HepG2 (cell line): ENCODE results near the gene CCDC88C. TPM values are rescaled to one million over a fixed set of nuclear protein-coding genes. Genes with fewer than 3 reads are reported as not detected.

ENCODE experiments used
- ATAC-seq: fragments of 200-7000 bp; cut with Tn5 transposase; 3 replicates; pipeline ENCODE4 v1.9.1; 2020; ENCODE audit warnings: mild to moderate bottlenecking, moderate library complexity
- BruUV-seq: library from RNA; stranded (reverse); fragments of 400-500 nt; replicated peaks from 2 replicates; lab custom pipeline; 2021; lab: Mats Ljungman, UMichigan
- CTCF ChIA-PET: fragments of 300-600 bp; formaldehyde crosslinking; extraction: SDS; loops from one replicate; lab custom pipeline; 2021; ENCODE audit warnings: low total read pairs, inconsistent platforms, low intra/inter-chr PET ratio; lab: Yijun Ruan, JAX
- POLR2A ChIA-PET: fragments of 350-600 bp; sonication (Branson Sonifier 250); formaldehyde crosslinking; loops from one replicate; lab custom pipeline; 2020; ENCODE audit warnings: antibody characterized with exemption, inconsistent platforms; lab: Yijun Ruan, JAX
- DNase-seq: peaks from one replicate; pipeline ENCODE4 v3.0.0-alpha.2; 2015; ENCODE audit warnings: low spot score
- FAIRE-seq: peaks from 3 replicates; lab custom pipeline; 2011; peaks lifted over from hg19 to GRCh38; lab: Jason Lieb, UNC
- H2AFZ ChIP-seq: one replicate; pipeline ENCODE4 v1.6.1; 2011; ENCODE audit warnings: low read length, inconsistent platforms
- H3K27ac ChIP-seq: fragments of 300-600 bp; 3 replicates; pipeline ENCODE4 v1.8.0; 2011; ENCODE audit warnings: mixed run types, mild to moderate bottlenecking, mixed read lengths, low read length, inconsistent platforms; ENCODE audit not compliant: insufficient read depth; ENCODE audit errors: extremely low read length
- H3K27me3 ChIP-seq, 2 experiments: fragments of 200-600 bp in 1 of 2; 2 replicates in 1 of 2; 3 replicates in 1 of 2; pipeline versions ENCODE4 v1.6.0 to v1.8.0; 2011; ENCODE audit warnings: low read length in 2 of 2, mild to moderate bottlenecking in 2 of 2, moderate library complexity in 2 of 2, inconsistent platforms in 1 of 2; ENCODE audit not compliant: insufficient read depth in 2 of 2, control insufficient read depth in 1 of 2
- H3K36me3 ChIP-seq, 2 experiments: fragments of 200-600 bp in 1 of 2; replicated peaks in 1 of 2; 2 replicates in 1 of 2; 3 replicates in 1 of 2; pipeline versions ENCODE4 v1.5.1 to v1.8.0; 2011; ENCODE audit warnings: low read length in 2 of 2, inconsistent platforms in 1 of 2; ENCODE audit not compliant: insufficient read depth in 2 of 2, control insufficient read depth in 1 of 2
- H3K4me1 ChIP-seq: 2 replicates; pipeline ENCODE4 v1.5.1; 2012; ENCODE audit warnings: low read length, inconsistent platforms; ENCODE audit not compliant: insufficient read depth
- H3K4me2 ChIP-seq: 2 replicates; pipeline ENCODE4 v1.6.0; 2011; ENCODE audit warnings: low read depth, low read length, inconsistent platforms
- H3K4me3 ChIP-seq, 3 experiments: fragments of 200-600 bp in 1 of 3; sonication (generic), shearing (Covaris generic) in 1 of 3; replicated peaks in 1 of 3; 2 replicates each; pipeline ENCODE4 v1.5.1; 2011 to 2016; ENCODE audit warnings: low read length in 3 of 3, inconsistent platforms in 2 of 3, low read depth in 2 of 3, mild to moderate bottlenecking in 2 of 3, control low read depth in 1 of 3, mixed read lengths in 1 of 3; ENCODE audit not compliant: insufficient read depth in 1 of 3
- H3K79me2 ChIP-seq: one replicate; pipeline ENCODE4 v1.6.1; 2011; ENCODE audit warnings: low read length, inconsistent platforms; ENCODE audit not compliant: insufficient read depth
- H3K9ac ChIP-seq: 2 replicates; pipeline ENCODE4 v1.6.0; 2011; ENCODE audit warnings: mild to moderate bottlenecking, low read depth, low read length, inconsistent platforms; ENCODE audit not compliant: insufficient read depth
- H3K9me3 ChIP-seq: 2 replicates; pipeline ENCODE4 v1.5.1; 2012; ENCODE audit warnings: mild to moderate bottlenecking, low read length
- H4K20me1 ChIP-seq: 2 replicates; pipeline ENCODE4 v1.6.0; 2011; ENCODE audit warnings: inconsistent platforms, mild to moderate bottlenecking, low read length, moderate library complexity; ENCODE audit not compliant: insufficient read depth
- ATF1 ChIP-seq: IDR thresholded peaks from 2 replicates; pipeline ENCODE4 v1.6.1; 2016; ENCODE audit warnings: mild to moderate bottlenecking, control low read depth
- CBX2 ChIP-seq, 2 experiments: fragments of 200-600 bp in 1 of 2; sonication (generic); formaldehyde crosslinking in 1 of 2; IDR thresholded peaks; 2 replicates each; pipeline versions ENCODE4 v1.7.0 to v1.8.1; 2018 to 2022; ENCODE audit warnings: low read depth in 2 of 2, low read length in 1 of 2, mild to moderate bottlenecking in 1 of 2, missing genetic modification reagents in 1 of 2
- DNMT3B ChIP-seq: conservative IDR thresholded peaks from 2 replicates; pipeline ENCODE4 v1.6.1; 2016; ENCODE audit warnings: missing biosample characterization, control low read depth
- ERF ChIP-seq: IDR thresholded peaks from 2 replicates; pipeline ENCODE4 v1.6.1; 2018; ENCODE audit warnings: missing biosample characterization, missing genetic modification reagents
- GPN1 ChIP-seq: sonication (generic); formaldehyde crosslinking; IDR thresholded peaks from 2 replicates; pipeline ENCODE4 v1.5.1; 2020; ENCODE audit warnings: missing genetic modification reagents, borderline replicate concordance
- HMG20B ChIP-seq: conservative IDR thresholded peaks from 2 replicates; pipeline ENCODE4 v1.6.1; 2016; ENCODE audit warnings: missing genetic modification reagents, missing compliant biosample characterization
- KDM6A ChIP-seq: IDR thresholded peaks from 2 replicates; pipeline ENCODE4 v1.6.1; 2016; ENCODE audit warnings: low read depth
- MAFG ChIP-seq: sonication (generic); formaldehyde crosslinking; IDR thresholded peaks from 2 replicates; pipeline ENCODE4 v1.5.1; 2020; ENCODE audit warnings: mild to moderate bottlenecking, missing genetic modification reagents
- MAX ChIP-seq: IDR thresholded peaks from 2 replicates; pipeline ENCODE4 v1.6.1; 2012; ENCODE audit warnings: inconsistent platforms
- MTF2 ChIP-seq: sonication (generic); formaldehyde crosslinking; IDR thresholded peaks from 2 replicates; pipeline ENCODE4 v1.5.0; 2020; ENCODE audit warnings: missing genetic modification reagents, borderline replicate concordance
- SNAPC4 ChIP-seq: sonication (generic); formaldehyde crosslinking; IDR thresholded peaks from 2 replicates; pipeline ENCODE4 v1.4.0; 2020; ENCODE audit warnings: mild to moderate bottlenecking, missing genetic modification reagents
- SRSF9 ChIP-seq: fragments of 200-400 bp; formaldehyde crosslinking; IDR thresholded peaks from 2 replicates; pipeline ENCODE4 v1.6.1; 2018; ENCODE audit warnings: borderline replicate concordance, mild to moderate bottlenecking, low read depth, low read length; ENCODE audit not compliant: insufficient read depth, poor library complexity, severe bottlenecking
- ZBTB7A ChIP-seq: sonication (generic); formaldehyde crosslinking; IDR thresholded peaks from 2 replicates; pipeline ENCODE4 v1.8.0; 2022; ENCODE audit warnings: mild to moderate bottlenecking, missing genetic modification reagents
- ZFP91 ChIP-seq: sonication (generic); formaldehyde crosslinking; IDR thresholded peaks from 2 replicates; pipeline ENCODE4 v1.9.0; 2022; ENCODE audit warnings: missing genetic modification reagents, mild to moderate bottlenecking, borderline replicate concordance
- ZNF451 ChIP-seq: sonication (generic); formaldehyde crosslinking; IDR thresholded peaks from 2 replicates; pipeline ENCODE4 v1.5.0; 2020; ENCODE audit warnings: mild to moderate bottlenecking, missing genetic modification reagents
- ZNF468 ChIP-seq: sonication (generic); formaldehyde crosslinking; IDR thresholded peaks from 2 replicates; pipeline ENCODE4 v1.8.0; 2022; ENCODE audit warnings: mild to moderate bottlenecking, moderate library complexity, missing genetic modification reagents
- ZNF607 ChIP-seq: sonication (generic); formaldehyde crosslinking; IDR thresholded peaks from 2 replicates; pipeline ENCODE4 v1.5.1; 2020; ENCODE audit warnings: missing genetic modification reagents, mild to moderate bottlenecking, borderline replicate concordance
- ZNF839 ChIP-seq: sonication (generic); formaldehyde crosslinking; IDR thresholded peaks from 2 replicates; pipeline ENCODE4 v1.4.0; 2020; ENCODE audit warnings: missing genetic modification reagents, mild to moderate bottlenecking, borderline replicate concordance
- WGBS: methylation state at CpG from one replicate; pipeline ENCODE4 v1.1.6; 2017; ENCODE audit warnings: low lambda C conversion rate; 5-methylcytosine and 5-hydroxymethylcytosine counted together
- in situ Hi-C: cut with HindIII; loops from 2 replicates; pipeline ENCODE4 v1.10.0; 2017; ENCODE audit warnings: low pct_unique_long_range_greater_than_20kb; ENCODE audit not compliant: extremely low pct_ligation_motif_present
- intact Hi-C: fragments of 100-400 bp; cut with micrococcal nuclease; formaldehyde crosslinking; loops from one replicate; pipeline ENCODE4 v1.10.0; 2022; ENCODE audit not compliant: unreplicated experiment
- polyA plus RNA-seq, 8 experiments: library from polyadenylated mRNA; depleted of rRNA in 3 of 8; stranded (reverse) in 7 of 8; unstranded in 1 of 8; fragments of >200 nt; fragmentation: Illumina TruSeq in 4 of 8; extraction: Trizol in 4 of 8; gene quantifications; 2 replicates each; pipeline versions ENCODE4 v1.2.1 to v1.2.3, GENCODE V29; 2011 to 2016; ENCODE audit warnings: low read depth in 4 of 8, missing spikeins in 1 of 8, mixed read lengths in 1 of 8; ENCODE audit not compliant: insufficient read depth in 1 of 8
- total RNA-seq, 5 experiments: library from RNA; depleted of rRNA; stranded (reverse); fragments of >200 nt; fragmentation: Illumina TruSeq; extraction: Trizol; gene quantifications; 2 replicates each; pipeline ENCODE4 v1.2.3, GENCODE V29; 2016; ENCODE audit warnings: low read depth in 1 of 5

The CCDC88C gene
- total and polyA plus RNA-seq, 2 of the 13 experiments (the other 11 are each of a cell fraction or from before 2014, with no cell fraction given): 3.6 to 11.7 TPM

DNA sequence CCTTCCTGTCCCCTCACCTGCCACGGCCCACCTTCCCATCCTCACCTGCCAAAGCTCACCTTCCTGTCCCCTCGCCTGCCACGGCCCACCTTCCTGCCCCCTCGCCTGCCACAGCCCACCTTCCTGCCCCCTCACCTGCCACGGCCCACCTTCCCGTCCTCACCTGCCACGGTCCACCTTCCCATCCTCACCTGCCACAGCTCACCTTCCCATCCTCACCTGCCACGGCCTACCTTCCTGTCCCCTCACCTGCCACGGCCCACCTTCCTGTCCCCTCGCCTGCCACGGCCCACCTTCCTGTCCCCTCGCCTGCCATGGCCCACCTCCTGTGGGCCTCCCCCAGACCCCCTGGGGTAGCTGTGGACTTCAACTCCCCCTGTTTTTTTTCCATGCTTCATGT lies 124.3 kb downstream of the CCDC88C start (continued):
- TF ChIP-seq DNMT3B (CRISPR knock-in tag) (no peak), ERF (no peak), ZNF839 (CRISPR knock-in tag) (no peak), SNAPC4 (CRISPR knock-in tag) (no peak)

DNA sequence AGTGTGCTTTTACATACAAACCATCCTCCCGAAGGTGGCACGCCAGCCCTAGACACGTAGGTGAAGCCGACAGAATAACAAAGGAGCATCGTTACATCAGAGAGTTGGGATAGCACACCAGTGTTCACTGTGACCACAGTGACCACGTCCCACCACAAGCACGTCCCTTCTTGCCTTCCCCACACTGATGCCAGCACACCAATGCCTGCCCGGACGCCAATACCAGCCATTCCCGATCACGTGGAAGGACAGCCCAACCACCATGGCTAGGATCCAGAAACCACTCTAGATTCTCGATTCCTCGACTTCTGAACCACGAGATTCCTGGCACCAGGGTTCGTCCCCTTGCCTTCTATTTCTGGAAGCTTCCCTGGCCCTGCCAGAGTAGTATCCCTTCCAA lies 125.1 kb downstream of the CCDC88C start:
- Histone ChIP-seq H3K27me3 (no peaks in the 10 kb centered on the region), H3K4me3 (no peak overlapping the region), H3K9ac (no peak overlapping the region), H3K36me3 (peaks cover 14 to 35% of the 10 kb centered on the region in 2 experiments), H3K4me1 (no peaks in the 10 kb centered on the region), H3K27ac (no peak overlapping the region), H3K79me2 (no peaks in the 10 kb centered on the region), H4K20me1 (no peaks in the 10 kb centered on the region), H2AFZ (no peak overlapping the region), H3K4me2 (no peak overlapping the region), H3K9me3 (no peaks in the 10 kb centered on the region)
- ChIA-PET POLR2A (no interaction called here), CTCF (no interaction called here)
- in situ Hi-C loops: no loop called here
- intact Hi-C loops: no loop called here
- ATAC-seq: no peak
- BruUV-seq: no TSS peak
- no peak for FAIRE-seq
- TF ChIP-seq KDM6A (CRISPR knock-in tag): no peak
- TF ChIP-seq ZNF468 (CRISPR knock-in tag): no peak
- TF ChIP-seq SRSF9: no peak
- no peak for TF ChIP-seq ZBTB7A (CRISPR knock-in tag)
- TF ChIP-seq GPN1: no peak
- TF ChIP-seq HMG20B: no peak
- no peak for TF ChIP-seq MTF2
- no peak for TF ChIP-seq ZNF451 (CRISPR knock-in tag)
- TF ChIP-seq ATF1 (CRISPR knock-in tag): no peak
- no peak for TF ChIP-seq MAFG (CRISPR knock-in tag)
- no peak for TF ChIP-seq ZFP91 (CRISPR knock-in tag)
- TF ChIP-seq MAX: no peak
- TF ChIP-seq CBX2 (IDR thresholded peaks at IDR 0.05; ENCODE audit: low read depth, low read length): no peak
- TF ChIP-seq CBX2 (CRISPR knock-in tag; IDR thresholded peaks at IDR 0.05; ENCODE audit: low read depth): no peak
- TF ChIP-seq ZNF607: no peak
- no peak for DNase-seq
- WGBS: 96% methylated on average over 15 of the region's 15 CpGs
